Gastroesophageal sphincter (tissue), 3 donors: ENCODE measurements around the gene AKAP17A.

Experiments used
- EP300 ChIP-seq: sonication (generic); formaldehyde crosslinking; IDR thresholded peaks from one replicate; pipeline ENCODE4 v1.6.1; 2017; ENCODE audit warnings: antibody characterized with exemption, mild to moderate bottlenecking
- POLR2A ChIP-seq, 2 donors: fragments of 450-650 bp; IDR thresholded peaks; one replicate each; pipeline ENCODE4 v1.6.1; 2017; ENCODE audit warnings: antibody characterized with exemption in 2 of 2, mild to moderate bottlenecking in 2 of 2, moderate library complexity in 1 of 2
- POLR2AphosphoS5 ChIP-seq: sonication (generic); formaldehyde crosslinking; IDR thresholded peaks from one replicate; pipeline ENCODE4 v1.6.1; 2017; ENCODE audit warnings: antibody characterized with exemption
- TF ChIP-seq, protein P1 (sequence below), 4 experiments: fragments of 200-600 bp in 2 of 4; fragments of 450-650 bp in 2 of 4; sonication (generic) in 1 of 4; IDR thresholded peaks; one replicate each; pipeline ENCODE4 v1.5.1; 2017 to 2019; ENCODE audit warnings: antibody characterized with exemption in 4 of 4, mild to moderate bottlenecking in 2 of 4, moderate library complexity in 2 of 4

DNA sequence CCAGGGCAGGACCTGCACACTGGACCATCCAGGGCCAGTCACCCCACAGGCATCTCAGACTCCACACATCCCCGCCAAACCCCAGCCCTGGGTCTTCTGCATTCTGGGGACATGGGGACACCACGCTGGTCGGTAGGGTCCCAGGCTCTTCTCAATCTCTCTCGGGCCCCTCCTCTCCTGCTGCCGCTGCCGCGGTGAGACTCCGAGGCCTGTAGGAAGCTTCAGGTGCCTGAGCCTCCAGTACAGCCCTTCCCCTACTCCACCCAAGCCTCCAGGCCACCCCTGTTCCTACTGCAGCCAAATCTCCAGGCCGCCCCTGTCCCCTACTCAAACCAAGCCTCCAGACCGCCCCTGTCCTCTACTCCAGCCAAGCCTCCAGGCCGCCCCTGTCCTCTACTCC is 17.9 kb downstream of the AKAP17A start:
- TF ChIP-seq, protein P1, sequence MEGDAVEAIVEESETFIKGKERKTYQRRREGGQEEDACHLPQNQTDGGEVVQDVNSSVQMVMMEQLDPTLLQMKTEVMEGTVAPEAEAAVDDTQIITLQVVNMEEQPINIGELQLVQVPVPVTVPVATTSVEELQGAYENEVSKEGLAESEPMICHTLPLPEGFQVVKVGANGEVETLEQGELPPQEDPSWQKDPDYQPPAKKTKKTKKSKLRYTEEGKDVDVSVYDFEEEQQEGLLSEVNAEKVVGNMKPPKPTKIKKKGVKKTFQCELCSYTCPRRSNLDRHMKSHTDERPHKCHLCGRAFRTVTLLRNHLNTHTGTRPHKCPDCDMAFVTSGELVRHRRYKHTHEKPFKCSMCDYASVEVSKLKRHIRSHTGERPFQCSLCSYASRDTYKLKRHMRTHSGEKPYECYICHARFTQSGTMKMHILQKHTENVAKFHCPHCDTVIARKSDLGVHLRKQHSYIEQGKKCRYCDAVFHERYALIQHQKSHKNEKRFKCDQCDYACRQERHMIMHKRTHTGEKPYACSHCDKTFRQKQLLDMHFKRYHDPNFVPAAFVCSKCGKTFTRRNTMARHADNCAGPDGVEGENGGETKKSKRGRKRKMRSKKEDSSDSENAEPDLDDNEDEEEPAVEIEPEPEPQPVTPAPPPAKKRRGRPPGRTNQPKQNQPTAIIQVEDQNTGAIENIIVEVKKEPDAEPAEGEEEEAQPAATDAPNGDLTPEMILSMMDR (IDR thresholded peaks at IDR 0.05), result no peak
- TF ChIP-seq POLR2AphosphoS5 (no peak), EP300 (no peak), POLR2A (IDR thresholded peaks at IDR 0.05) (no peak)
